DOHH2 (cell line): ENCODE results near the gene SLC6A12.

Experiments used
- CTCF ChIP-seq: fragments of 200-600 bp; sonication (generic); IDR thresholded peaks from one replicate; pipeline ENCODE4 v1.5.1; 2014; ENCODE audit warnings: antibody characterized with exemption, mild to moderate bottlenecking, low read depth, low read length; ENCODE audit not compliant: poor library complexity, severe bottlenecking
- EZH2phosphoT487 ChIP-seq: fragments of 200-600 bp; sonication (generic); IDR thresholded peaks from 2 replicates; pipeline ENCODE4 v1.6.1; 2017; ENCODE audit warnings: borderline replicate concordance, mild to moderate bottlenecking, antibody characterized with exemption, low read length, moderate library complexity, mixed read lengths

DNA sequence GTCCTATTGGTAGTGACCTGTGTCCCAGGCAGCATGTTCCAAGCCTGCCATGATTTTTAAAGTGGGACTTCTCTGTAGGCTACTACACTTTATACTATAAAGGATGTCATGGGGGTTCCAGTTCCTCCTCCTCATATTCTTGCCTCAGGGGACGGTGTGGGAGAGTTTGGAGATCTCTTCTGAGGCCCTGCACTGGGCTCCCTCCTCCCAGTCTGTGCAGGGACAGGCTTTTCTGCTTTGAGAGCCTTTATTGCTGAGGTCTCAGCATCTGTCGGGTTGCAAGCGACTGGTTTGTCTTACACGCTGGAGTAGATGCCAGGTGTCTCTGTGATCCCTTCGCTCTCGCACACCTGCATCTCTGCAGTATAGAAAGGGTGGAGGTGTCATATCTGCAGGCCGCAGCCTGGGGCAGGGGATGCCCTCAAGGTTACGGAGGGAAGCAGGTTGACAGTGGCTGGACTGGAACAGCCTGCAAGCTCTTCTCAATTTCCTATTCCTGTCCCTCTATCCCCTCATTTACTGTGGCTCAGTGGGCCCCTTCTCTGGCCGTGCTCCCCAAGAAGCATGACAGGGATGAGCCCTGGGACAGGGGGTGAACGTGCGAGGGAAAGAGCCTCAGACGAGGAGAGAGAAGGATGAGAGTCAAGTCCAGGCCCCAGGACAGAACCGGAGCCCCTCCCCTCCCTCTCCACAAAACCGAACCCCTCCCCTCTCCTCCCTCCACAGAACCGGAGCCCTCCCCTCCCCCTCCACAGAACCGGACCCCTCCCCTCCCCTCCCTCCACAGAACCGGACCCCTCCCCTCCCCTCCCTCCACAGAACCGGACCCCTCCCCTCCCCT lies 51.3 kb downstream of the SLC6A12 start:
- TF ChIP-seq CTCF, result no peak
- no peak for TF ChIP-seq EZH2phosphoT487
